ENCODE results near the gene TASP1. TPM values are rescaled to one million over a fixed set of nuclear protein-coding genes. Genes with fewer than 3 reads are reported as not detected.
A peak's percentile ranks its signal among the peaks of the same experiment; 100 is the strongest.

Gene TASP1
- total RNA-seq, 1 experiment from 2014 or later: 13.9 TPM

GRCh38 chr20:13492001-13492481 lies 146.7 kb downstream of the TASP1 start:
- Histone ChIP-seq H2AFZ (ENCODE audit: low read length) (no peak overlapping the region), H3K9me3 (ENCODE audit: low read length) (no peaks in the 10 kb centered on the region), H3K4me1 (ENCODE audit: insufficient read depth, low read length) (peaks cover 3% of the 10 kb centered on the region; the same call in 1 of the 2 replicates), H3K9ac (ENCODE audit: low read length) (no peak overlapping the region), H3K4me2 (ENCODE audit: low read length) (no peak overlapping the region), H3K27ac (ENCODE audit: low read length) (no peak overlapping the region), H3K9me2 (replicated peaks; ENCODE audit: low read length) (no peaks in the 10 kb centered on the region), H3F3A (ENCODE audit: low read length, unreplicated experiment) (no peaks in the 10 kb centered on the region), H3K4me3 (ENCODE audit: low read length) (no peak overlapping the region), H3K79me2 (ENCODE audit: low read length) (no peaks in the 10 kb centered on the region), H3K27me3 (ENCODE audit: low read length) (no peaks in the 10 kb centered on the region), H4K20me1 (ENCODE audit: low read length) (no peaks in the 10 kb centered on the region), H3K36me3 (ENCODE audit: low read depth, low read length) (no peaks in the 10 kb centered on the region)
- CTCF ChIA-PET: no interaction called here
- intact Hi-C loops (cut with micrococcal nuclease): no loop called here
- ATAC-seq (no peak), DNase-seq (peak; percentile 28)
- TF ChIP-seq CTCF (conservative IDR thresholded peaks at IDR 0.05; ENCODE audit: low read depth, low read length): no peak
- BruUV-seq (replicated peaks): no TSS peak
- POLR2A ChIA-PET (ENCODE audit: unreplicated experiment): no interaction called here

- Histone ChIP-seq H2AFZ (ENCODE audit: low read length) (no peak overlapping the region), H4K20me1 (ENCODE audit: low read length) (no peaks in the 10 kb centered on the region), H3K4me1 (ENCODE audit: insufficient read depth, low read length) (no peaks in the 10 kb centered on the region), H3K9ac (ENCODE audit: low read length) (no peak overlapping the region), H3K4me2 (ENCODE audit: low read length) (no peak overlapping the region), H3K27ac (ENCODE audit: low read length) (no peak overlapping the region), H3K27me3 (ENCODE audit: low read length) (no peaks in the 10 kb centered on the region), H3K36me3 (ENCODE audit: low read depth, low read length) (peaks cover 8% of the 10 kb centered on the region; the same call in 1 of the 2 replicates), H3K79me2 (ENCODE audit: low read length) (no peaks in the 10 kb centered on the region), H3K9me2 (replicated peaks; ENCODE audit: low read length) (no peaks in the 10 kb centered on the region), H3F3A (ENCODE audit: low read length, unreplicated experiment) (no peaks in the 10 kb centered on the region), H3K4me3 (ENCODE audit: low read length) (no peak overlapping the region), H3K9me3 (ENCODE audit: low read length) (no peaks in the 10 kb centered on the region)
- CTCF ChIA-PET: no interaction called here
- no peak for TF ChIP-seq EZH2phosphoT487 (IDR thresholded peaks at IDR 0.05; ENCODE audit: borderline replicate concordance, low read length)
- no peak for TF ChIP-seq EZH2 (IDR thresholded peaks at IDR 0.05; ENCODE audit: low read length, unreplicated experiment)
- no peak for TF ChIP-seq CTCF (conservative IDR thresholded peaks at IDR 0.05; ENCODE audit: low read depth, low read length)
- no TSS peak for BruUV-seq (replicated peaks)
- POLR2A ChIA-PET (ENCODE audit: unreplicated experiment): no interaction called here
- intact Hi-C loops (cut with micrococcal nuclease): no loop called here
- no peak for DNase-seq
- ATAC-seq: no peak
Measured at GRCh38 chr20:13487202-13487601, 151.5 kb downstream of the TASP1 start.

- Histone ChIP-seq H3K9me2 (replicated peaks; ENCODE audit: low read length) (no peaks in the 10 kb centered on the region), H3K9ac (ENCODE audit: low read length) (no peak overlapping the region), H3K27me3 (ENCODE audit: low read length) (no peaks in the 10 kb centered on the region), H4K20me1 (ENCODE audit: low read length) (no peaks in the 10 kb centered on the region), H3K79me2 (ENCODE audit: low read length) (no peaks in the 10 kb centered on the region), H3K36me3 (ENCODE audit: low read depth, low read length) (peaks cover 12% of the 10 kb centered on the region; the same call in 1 of the 2 replicates), H3K4me1 (ENCODE audit: insufficient read depth, low read length) (no peaks in the 10 kb centered on the region), H3F3A (ENCODE audit: low read length, unreplicated experiment) (no peaks in the 10 kb centered on the region), H3K27ac (ENCODE audit: low read length) (no peak overlapping the region), H3K4me2 (ENCODE audit: low read length) (no peak overlapping the region), H3K4me3 (ENCODE audit: low read length) (no peak overlapping the region), H2AFZ (ENCODE audit: low read length) (no peak overlapping the region), H3K9me3 (ENCODE audit: low read length) (no peaks in the 10 kb centered on the region)
- intact Hi-C loops (cut with micrococcal nuclease): no loop called here
- TF ChIP-seq CTCF (conservative IDR thresholded peaks at IDR 0.05; ENCODE audit: low read depth, low read length): no peak
- no peak for TF ChIP-seq EZH2 (IDR thresholded peaks at IDR 0.05; ENCODE audit: low read length, unreplicated experiment)
- no peak for TF ChIP-seq EZH2phosphoT487 (IDR thresholded peaks at IDR 0.05; ENCODE audit: borderline replicate concordance, low read length)
- no TSS peak for BruUV-seq (replicated peaks)
- no peak for ATAC-seq
- CTCF ChIA-PET: no interaction called here
- POLR2A ChIA-PET (ENCODE audit: unreplicated experiment): no interaction called here
- DNase-seq: no peak
Measured at GRCh38 chr20:13486694-13487093, 152.0 kb downstream of the TASP1 start.
